ENCODE data around the gene BCAN.

The BCAN gene

DNA sequence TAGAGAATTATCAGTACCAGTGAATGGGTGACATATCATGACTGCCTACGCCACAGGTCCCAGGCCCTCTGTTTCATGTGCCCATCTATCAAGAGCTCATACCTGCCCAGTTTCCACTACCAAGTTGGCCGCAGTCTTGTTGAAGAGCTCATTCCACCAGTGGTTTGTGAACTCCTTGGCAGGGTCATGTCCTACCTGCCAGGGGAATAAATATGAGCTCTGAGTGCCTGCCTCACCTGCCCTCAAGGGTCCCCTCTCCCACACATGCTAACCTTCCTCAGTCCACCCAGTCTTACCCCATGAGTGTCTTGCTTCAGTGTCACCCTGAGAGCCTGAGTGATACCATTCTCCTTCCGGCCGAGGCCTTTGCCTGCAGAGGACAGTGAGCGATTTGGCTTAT lies 43.8 kb upstream of the BCAN start:
- H3K27me3 ChIP-seq (ENCODE audit: control insufficient read depth, low read length): no peaks in the 10 kb centered on the region
- no peaks in the 10 kb centered on the region for H4K20me1 ChIP-seq (ENCODE audit: control insufficient read depth, insufficient read depth, low read depth, low read length)
- no peaks in the 10 kb centered on the region for H3K9me2 ChIP-seq (replicated peaks; ENCODE audit: control insufficient read depth, low read length)
- peaks cover 54% of the 10 kb centered on the region for H3K79me2 ChIP-seq (ENCODE audit: control insufficient read depth, low read length)
- no peak overlapping the region for H3K4me2 ChIP-seq (ENCODE audit: low read length)
- no peak overlapping the region for H3K4me3 ChIP-seq (ENCODE audit: low read length)
- no peak for TF ChIP-seq EZH2phosphoT487 (IDR thresholded peaks at IDR 0.05; ENCODE audit: borderline replicate concordance, low read length)
- TF ChIP-seq, protein P1, sequence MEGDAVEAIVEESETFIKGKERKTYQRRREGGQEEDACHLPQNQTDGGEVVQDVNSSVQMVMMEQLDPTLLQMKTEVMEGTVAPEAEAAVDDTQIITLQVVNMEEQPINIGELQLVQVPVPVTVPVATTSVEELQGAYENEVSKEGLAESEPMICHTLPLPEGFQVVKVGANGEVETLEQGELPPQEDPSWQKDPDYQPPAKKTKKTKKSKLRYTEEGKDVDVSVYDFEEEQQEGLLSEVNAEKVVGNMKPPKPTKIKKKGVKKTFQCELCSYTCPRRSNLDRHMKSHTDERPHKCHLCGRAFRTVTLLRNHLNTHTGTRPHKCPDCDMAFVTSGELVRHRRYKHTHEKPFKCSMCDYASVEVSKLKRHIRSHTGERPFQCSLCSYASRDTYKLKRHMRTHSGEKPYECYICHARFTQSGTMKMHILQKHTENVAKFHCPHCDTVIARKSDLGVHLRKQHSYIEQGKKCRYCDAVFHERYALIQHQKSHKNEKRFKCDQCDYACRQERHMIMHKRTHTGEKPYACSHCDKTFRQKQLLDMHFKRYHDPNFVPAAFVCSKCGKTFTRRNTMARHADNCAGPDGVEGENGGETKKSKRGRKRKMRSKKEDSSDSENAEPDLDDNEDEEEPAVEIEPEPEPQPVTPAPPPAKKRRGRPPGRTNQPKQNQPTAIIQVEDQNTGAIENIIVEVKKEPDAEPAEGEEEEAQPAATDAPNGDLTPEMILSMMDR (IDR thresholded peaks at IDR 0.05; ENCODE audit: low read depth, low read length, poor library complexity, severe bottlenecking): no peak
- no peaks in the 10 kb centered on the region for H3K9me3 ChIP-seq (ENCODE audit: control insufficient read depth, insufficient read depth, low read length)
- H3K36me3 ChIP-seq (ENCODE audit: control insufficient read depth, low read length): peaks cover 76% of the 10 kb centered on the region
- no peak overlapping the region for H3K27ac ChIP-seq (ENCODE audit: low read depth, low read length)
- H3K4me1 ChIP-seq (ENCODE audit: control insufficient read depth, low read length): peaks cover 33% of the 10 kb centered on the region
- peaks cover 37% of the 10 kb centered on the region for H3F3A ChIP-seq (ENCODE audit: control insufficient read depth, insufficient read depth)

DNA sequence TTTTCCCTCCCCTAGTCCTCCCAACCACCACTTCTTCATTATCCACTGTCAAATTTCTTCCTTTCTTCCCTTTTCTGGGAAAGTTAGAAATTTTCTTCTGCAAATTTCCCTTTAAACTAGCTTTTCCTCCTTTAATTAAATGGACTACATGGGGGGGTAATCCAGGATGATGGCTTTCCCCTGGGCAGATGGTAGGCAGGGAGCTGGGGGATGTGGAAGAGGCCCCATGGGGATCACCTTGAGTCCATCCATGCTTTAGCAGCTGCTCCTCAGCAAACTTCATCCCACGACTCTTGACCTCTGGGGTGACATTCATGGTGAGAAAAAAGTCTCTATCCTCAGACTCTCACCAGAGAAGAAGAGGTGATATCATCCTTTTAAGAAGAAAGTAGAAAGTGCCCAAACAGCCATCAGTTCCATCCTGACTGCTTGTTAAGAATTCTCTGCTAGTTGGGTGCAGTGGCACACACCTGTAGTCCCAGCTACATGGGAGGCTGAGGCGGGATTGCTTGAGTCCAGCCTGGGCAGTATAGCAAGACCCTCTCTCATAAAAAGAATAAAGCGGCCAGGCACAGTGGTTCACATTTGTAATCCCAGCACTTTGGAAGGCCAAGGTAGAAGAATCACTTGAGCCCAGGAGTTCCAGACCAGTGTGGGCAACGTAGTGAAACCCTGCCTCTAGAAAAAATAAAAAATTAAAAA lies 43.0 kb upstream of the BCAN start:
- Histone ChIP-seq H4K20me1 (ENCODE audit: control insufficient read depth, insufficient read depth, low read depth, low read length) (no peaks in the 10 kb centered on the region), H3K4me2 (ENCODE audit: low read length) (peak overlapping the region; percentile 3; the same call in 1 of the 2 replicates), H3K9me3 (ENCODE audit: control insufficient read depth, insufficient read depth, low read length) (no peaks in the 10 kb centered on the region), H3K36me3 (ENCODE audit: control insufficient read depth, low read length) (peaks cover 69% of the 10 kb centered on the region), H3K27me3 (ENCODE audit: control insufficient read depth, low read length) (no peaks in the 10 kb centered on the region), H3K27ac (ENCODE audit: low read depth, low read length) (no peak overlapping the region), H3K4me1 (ENCODE audit: control insufficient read depth, low read length) (peaks cover 27% of the 10 kb centered on the region), H3K79me2 (ENCODE audit: control insufficient read depth, low read length) (peaks cover 49% of the 10 kb centered on the region), H3F3A (ENCODE audit: control insufficient read depth, insufficient read depth) (peaks cover 30% of the 10 kb centered on the region), H3K9me2 (replicated peaks; ENCODE audit: control insufficient read depth, low read length) (no peaks in the 10 kb centered on the region), H3K4me3 (ENCODE audit: low read length) (no peak overlapping the region)
- TF ChIP-seq, protein P1 (IDR thresholded peaks at IDR 0.05; ENCODE audit: low read depth, low read length, poor library complexity, severe bottlenecking): no peak
- no peak for TF ChIP-seq EZH2phosphoT487 (IDR thresholded peaks at IDR 0.05; ENCODE audit: borderline replicate concordance, low read length)

DNA sequence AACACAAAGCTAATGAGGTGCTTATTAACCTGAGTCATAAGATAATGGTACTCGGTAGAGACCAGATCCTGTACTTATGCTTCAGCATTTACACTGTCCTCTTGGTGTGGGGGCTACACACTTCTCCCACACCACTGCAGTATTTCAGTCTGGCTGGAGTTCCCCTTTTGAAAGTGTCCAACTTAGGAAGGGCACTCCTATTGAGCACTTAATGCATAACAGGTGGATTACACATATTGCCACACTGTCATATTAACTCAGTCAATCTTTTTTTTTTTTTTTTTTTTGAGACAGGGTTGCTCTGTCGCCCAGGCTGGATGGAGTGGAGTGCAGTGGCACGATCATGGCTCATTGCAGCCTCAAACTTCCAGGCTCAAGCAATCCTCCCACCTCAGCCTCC lies 42.1 kb upstream of the BCAN start:
- peaks cover 27% of the 10 kb centered on the region for H3K4me1 ChIP-seq (ENCODE audit: control insufficient read depth, low read length)
- TF ChIP-seq, protein P1 (IDR thresholded peaks at IDR 0.05; ENCODE audit: low read depth, low read length, poor library complexity, severe bottlenecking): peak; percentile 45
- no peak for TF ChIP-seq EZH2phosphoT487 (IDR thresholded peaks at IDR 0.05; ENCODE audit: borderline replicate concordance, low read length)
- H3K27ac ChIP-seq (ENCODE audit: low read depth, low read length): peak overlapping the region; percentile 80
- no peaks in the 10 kb centered on the region for H3K27me3 ChIP-seq (ENCODE audit: control insufficient read depth, low read length)
- no peaks in the 10 kb centered on the region for H3K9me3 ChIP-seq (ENCODE audit: control insufficient read depth, insufficient read depth, low read length)
- peaks cover 21% of the 10 kb centered on the region for H3F3A ChIP-seq (ENCODE audit: control insufficient read depth, insufficient read depth)
- H3K9me2 ChIP-seq (replicated peaks; ENCODE audit: control insufficient read depth, low read length): no peaks in the 10 kb centered on the region
- H3K4me3 ChIP-seq (ENCODE audit: low read length): peak overlapping the region; percentile 97
- H3K4me2 ChIP-seq (ENCODE audit: low read length): peak overlapping the region; percentile 86
- H3K36me3 ChIP-seq (ENCODE audit: control insufficient read depth, low read length): peaks cover 60% of the 10 kb centered on the region
- peaks cover 49% of the 10 kb centered on the region for H3K79me2 ChIP-seq (ENCODE audit: control insufficient read depth, low read length)
- H4K20me1 ChIP-seq (ENCODE audit: control insufficient read depth, insufficient read depth, low read depth, low read length): no peaks in the 10 kb centered on the region
